ENCODE measurements around the gene OPHN1. TPM values are rescaled to one million over a fixed set of nuclear protein-coding genes. Genes with fewer than 3 reads are reported as not detected.

OPHN1 gene
- total and polyA plus RNA-seq, 2 experiments from 2014 or later: 2.2 to 3.8 TPM

DNA sequence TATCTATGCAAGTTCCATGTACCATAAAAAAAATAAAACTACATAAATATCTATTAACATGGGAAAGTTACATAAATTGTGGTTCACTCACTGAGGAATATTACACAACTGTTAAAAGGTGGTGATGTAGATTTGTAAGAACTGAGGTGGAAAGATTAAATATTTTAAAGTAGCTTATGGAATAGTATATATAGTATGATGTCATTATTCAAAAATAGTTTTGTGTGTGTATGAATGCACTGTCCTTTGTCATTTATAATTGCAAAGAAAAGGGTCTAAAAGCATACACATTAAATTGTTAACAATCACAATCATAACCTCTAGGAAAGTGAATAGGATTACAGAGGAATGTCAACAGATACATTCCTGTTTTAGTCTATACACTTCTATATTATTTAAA is 355.9 kb downstream of the OPHN1 start (continued):
- TF ChIP-seq, protein P1, sequence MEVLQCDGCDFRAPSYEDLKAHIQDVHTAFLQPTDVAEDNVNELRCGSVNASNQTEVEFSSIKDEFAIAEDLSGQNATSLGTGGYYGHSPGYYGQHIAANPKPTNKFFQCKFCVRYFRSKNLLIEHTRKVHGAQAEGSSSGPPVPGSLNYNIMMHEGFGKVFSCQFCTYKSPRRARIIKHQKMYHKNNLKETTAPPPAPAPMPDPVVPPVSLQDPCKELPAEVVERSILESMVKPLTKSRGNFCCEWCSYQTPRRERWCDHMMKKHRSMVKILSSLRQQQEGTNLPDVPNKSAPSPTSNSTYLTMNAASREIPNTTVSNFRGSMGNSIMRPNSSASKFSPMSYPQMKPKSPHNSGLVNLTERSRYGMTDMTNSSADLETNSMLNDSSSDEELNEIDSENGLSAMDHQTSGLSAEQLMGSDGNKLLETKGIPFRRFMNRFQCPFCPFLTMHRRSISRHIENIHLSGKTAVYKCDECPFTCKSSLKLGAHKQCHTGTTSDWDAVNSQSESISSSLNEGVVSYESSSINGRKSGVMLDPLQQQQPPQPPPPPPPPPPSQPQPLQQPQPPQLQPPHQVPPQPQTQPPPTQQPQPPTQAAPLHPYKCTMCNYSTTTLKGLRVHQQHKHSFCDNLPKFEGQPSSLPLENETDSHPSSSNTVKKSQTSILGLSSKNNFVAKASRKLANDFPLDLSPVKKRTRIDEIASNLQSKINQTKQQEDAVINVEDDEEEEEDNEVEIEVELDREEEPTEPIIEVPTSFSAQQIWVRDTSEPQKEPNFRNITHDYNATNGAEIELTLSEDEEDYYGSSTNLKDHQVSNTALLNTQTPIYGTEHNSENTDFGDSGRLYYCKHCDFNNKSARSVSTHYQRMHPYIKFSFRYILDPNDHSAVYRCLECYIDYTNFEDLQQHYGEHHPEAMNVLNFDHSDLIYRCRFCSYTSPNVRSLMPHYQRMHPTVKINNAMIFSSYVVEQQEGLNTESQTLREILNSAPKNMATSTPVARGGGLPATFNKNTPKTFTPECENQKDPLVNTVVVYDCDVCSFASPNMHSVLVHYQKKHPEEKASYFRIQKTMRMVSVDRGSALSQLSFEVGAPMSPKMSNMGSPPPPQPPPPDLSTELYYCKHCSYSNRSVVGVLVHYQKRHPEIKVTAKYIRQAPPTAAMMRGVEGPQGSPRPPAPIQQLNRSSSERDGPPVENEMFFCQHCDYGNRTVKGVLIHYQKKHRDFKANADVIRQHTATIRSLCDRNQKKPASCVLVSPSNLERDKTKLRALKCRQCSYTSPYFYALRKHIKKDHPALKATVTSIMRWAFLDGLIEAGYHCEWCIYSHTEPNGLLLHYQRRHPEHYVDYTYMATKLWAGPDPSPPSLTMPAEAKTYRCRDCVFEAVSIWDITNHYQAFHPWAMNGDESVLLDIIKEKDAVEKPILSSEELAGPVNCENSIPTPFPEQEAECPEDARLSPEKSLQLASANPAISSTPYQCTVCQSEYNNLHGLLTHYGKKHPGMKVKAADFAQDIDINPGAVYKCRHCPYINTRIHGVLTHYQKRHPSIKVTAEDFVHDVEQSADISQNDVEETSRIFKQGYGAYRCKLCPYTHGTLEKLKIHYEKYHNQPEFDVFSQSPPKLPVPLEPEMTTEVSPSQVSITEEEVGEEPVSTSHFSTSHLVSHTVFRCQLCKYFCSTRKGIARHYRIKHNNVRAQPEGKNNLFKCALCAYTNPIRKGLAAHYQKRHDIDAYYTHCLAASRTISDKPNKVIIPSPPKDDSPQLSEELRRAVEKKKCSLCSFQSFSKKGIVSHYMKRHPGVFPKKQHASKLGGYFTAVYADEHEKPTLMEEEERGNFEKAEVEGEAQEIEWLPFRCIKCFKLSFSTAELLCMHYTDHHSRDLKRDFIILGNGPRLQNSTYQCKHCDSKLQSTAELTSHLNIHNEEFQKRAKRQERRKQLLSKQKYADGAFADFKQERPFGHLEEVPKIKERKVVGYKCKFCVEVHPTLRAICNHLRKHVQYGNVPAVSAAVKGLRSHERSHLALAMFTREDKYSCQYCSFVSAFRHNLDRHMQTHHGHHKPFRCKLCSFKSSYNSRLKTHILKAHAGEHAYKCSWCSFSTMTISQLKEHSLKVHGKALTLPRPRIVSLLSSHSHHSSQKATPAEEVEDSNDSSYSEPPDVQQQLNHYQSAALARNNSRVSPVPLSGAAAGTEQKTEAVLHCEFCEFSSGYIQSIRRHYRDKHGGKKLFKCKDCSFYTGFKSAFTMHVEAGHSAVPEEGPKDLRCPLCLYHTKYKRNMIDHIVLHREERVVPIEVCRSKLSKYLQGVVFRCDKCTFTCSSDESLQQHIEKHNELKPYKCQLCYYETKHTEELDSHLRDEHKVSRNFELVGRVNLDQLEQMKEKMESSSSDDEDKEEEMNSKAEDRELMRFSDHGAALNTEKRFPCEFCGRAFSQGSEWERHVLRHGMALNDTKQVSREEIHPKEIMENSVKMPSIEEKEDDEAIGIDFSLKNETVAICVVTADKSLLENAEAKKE (CRISPR knock-in tag; IDR thresholded peaks at IDR 0.05): no peak
- TF ChIP-seq, protein P2, sequence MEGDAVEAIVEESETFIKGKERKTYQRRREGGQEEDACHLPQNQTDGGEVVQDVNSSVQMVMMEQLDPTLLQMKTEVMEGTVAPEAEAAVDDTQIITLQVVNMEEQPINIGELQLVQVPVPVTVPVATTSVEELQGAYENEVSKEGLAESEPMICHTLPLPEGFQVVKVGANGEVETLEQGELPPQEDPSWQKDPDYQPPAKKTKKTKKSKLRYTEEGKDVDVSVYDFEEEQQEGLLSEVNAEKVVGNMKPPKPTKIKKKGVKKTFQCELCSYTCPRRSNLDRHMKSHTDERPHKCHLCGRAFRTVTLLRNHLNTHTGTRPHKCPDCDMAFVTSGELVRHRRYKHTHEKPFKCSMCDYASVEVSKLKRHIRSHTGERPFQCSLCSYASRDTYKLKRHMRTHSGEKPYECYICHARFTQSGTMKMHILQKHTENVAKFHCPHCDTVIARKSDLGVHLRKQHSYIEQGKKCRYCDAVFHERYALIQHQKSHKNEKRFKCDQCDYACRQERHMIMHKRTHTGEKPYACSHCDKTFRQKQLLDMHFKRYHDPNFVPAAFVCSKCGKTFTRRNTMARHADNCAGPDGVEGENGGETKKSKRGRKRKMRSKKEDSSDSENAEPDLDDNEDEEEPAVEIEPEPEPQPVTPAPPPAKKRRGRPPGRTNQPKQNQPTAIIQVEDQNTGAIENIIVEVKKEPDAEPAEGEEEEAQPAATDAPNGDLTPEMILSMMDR (conservative IDR thresholded peaks at IDR 0.05; ENCODE audit: low read depth in 2 of 2): no peak

DNA sequence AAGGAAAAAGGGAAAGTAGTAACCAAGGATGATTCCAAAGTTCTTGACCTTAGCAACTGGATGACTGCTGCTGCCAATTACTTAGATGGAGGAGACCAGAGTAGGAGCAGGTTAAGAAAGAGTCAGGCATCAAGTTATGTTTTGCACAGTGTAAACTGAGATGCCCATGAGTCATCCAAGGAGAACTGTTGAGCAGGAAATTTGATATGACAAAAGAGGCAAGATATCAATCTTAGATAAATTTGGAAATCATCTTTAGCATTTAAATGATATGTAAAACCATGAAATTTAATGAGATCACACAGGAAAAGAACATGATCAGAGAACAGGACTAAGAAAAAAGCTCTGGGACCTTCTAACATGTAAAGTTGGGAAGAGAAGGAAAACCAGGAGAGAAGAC is 361.3 kb downstream of the OPHN1 start:
- Histone ChIP-seq H3K27me3 (ENCODE audit: insufficient read depth) (no peaks in the 10 kb centered on the region), H3K27ac (ENCODE audit: low read depth) (no peak overlapping the region), H3K4me1 (ENCODE audit: insufficient read depth) (no peaks in the 10 kb centered on the region), H2AFZ (no peak overlapping the region), H3K9me2 (ENCODE audit: insufficient read depth) (no peaks in the 10 kb centered on the region), H4K20me1 (replicated peaks; ENCODE audit: insufficient read depth) (no peaks in the 10 kb centered on the region), H3K4me2 (no peak overlapping the region), H3K4me3 (no peak overlapping the region), H3K36me3 (ENCODE audit: insufficient read depth) (no peaks in the 10 kb centered on the region), H3F3A (replicated peaks; ENCODE audit: low read depth) (no peaks in the 10 kb centered on the region), H3K79me2 (replicated peaks; ENCODE audit: insufficient read depth) (no peaks in the 10 kb centered on the region)
- H3K4me3 Mint-ChIP-seq: no peak overlapping the region
- H3K27me3 Mint-ChIP-seq (ENCODE audit: insufficient read depth, low read depth, poor library complexity): peaks cover 2% of the 10 kb centered on the region
- no peaks in the 10 kb centered on the region; the same call in 2 of the 3 replicates for H3K9me3 Mint-ChIP-seq
- TF ChIP-seq, protein P3, sequence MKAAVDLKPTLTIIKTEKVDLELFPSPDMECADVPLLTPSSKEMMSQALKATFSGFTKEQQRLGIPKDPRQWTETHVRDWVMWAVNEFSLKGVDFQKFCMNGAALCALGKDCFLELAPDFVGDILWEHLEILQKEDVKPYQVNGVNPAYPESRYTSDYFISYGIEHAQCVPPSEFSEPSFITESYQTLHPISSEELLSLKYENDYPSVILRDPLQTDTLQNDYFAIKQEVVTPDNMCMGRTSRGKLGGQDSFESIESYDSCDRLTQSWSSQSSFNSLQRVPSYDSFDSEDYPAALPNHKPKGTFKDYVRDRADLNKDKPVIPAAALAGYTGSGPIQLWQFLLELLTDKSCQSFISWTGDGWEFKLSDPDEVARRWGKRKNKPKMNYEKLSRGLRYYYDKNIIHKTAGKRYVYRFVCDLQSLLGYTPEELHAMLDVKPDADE (IDR thresholded peaks at IDR 0.05): no peak
- TF ChIP-seq EZH2 (IDR thresholded peaks at IDR 0.05; ENCODE audit: low read depth, unreplicated experiment) (no peak), EZH2phosphoT487 (IDR thresholded peaks at IDR 0.05; ENCODE audit: unreplicated experiment) (no peak), STAT1 (IDR thresholded peaks at IDR 0.05; ENCODE audit: unreplicated experiment) (no peak), CREB1 (CRISPR knock-in tag; IDR thresholded peaks at IDR 0.05; ENCODE audit: low read depth) (no peak), ZNF114 (CRISPR knock-in tag; IDR thresholded peaks at IDR 0.05) (no peak), ZNF331 (CRISPR knock-in tag; IDR thresholded peaks at IDR 0.05; ENCODE audit: low read depth) (no peak), POLR2AphosphoS5 (IDR thresholded peaks at IDR 0.05; ENCODE audit: low read depth) (no peak), NANOG (IDR thresholded peaks at IDR 0.05; ENCODE audit: borderline replicate concordance) (no peak)
- TF ChIP-seq, protein P4, sequence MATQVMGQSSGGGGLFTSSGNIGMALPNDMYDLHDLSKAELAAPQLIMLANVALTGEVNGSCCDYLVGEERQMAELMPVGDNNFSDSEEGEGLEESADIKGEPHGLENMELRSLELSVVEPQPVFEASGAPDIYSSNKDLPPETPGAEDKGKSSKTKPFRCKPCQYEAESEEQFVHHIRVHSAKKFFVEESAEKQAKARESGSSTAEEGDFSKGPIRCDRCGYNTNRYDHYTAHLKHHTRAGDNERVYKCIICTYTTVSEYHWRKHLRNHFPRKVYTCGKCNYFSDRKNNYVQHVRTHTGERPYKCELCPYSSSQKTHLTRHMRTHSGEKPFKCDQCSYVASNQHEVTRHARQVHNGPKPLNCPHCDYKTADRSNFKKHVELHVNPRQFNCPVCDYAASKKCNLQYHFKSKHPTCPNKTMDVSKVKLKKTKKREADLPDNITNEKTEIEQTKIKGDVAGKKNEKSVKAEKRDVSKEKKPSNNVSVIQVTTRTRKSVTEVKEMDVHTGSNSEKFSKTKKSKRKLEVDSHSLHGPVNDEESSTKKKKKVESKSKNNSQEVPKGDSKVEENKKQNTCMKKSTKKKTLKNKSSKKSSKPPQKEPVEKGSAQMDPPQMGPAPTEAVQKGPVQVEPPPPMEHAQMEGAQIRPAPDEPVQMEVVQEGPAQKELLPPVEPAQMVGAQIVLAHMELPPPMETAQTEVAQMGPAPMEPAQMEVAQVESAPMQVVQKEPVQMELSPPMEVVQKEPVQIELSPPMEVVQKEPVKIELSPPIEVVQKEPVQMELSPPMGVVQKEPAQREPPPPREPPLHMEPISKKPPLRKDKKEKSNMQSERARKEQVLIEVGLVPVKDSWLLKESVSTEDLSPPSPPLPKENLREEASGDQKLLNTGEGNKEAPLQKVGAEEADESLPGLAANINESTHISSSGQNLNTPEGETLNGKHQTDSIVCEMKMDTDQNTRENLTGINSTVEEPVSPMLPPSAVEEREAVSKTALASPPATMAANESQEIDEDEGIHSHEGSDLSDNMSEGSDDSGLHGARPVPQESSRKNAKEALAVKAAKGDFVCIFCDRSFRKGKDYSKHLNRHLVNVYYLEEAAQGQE (IDR thresholded peaks at IDR 0.05; ENCODE audit: unreplicated experiment): no peak
- DNase-seq (ENCODE audit: low spot score) (no peak), ATAC-seq (no peak)
- no peak overlapping the region for H3K27ac Mint-ChIP-seq
- peaks cover 2% of the 10 kb centered on the region; the same call in 1 of the 3 replicates for H3K36me3 Mint-ChIP-seq (ENCODE audit: low read depth)
- peaks cover 6% of the 10 kb centered on the region for H3K4me1 Mint-ChIP-seq
